Osteocyte (in vitro differentiated cells): ENCODE data around the gene MCM5. TPM values are rescaled to one million over a fixed set of nuclear protein-coding genes. Genes with fewer than 3 reads are reported as not detected.
"Not testable (repeated sequence)": the region's sequence is repeated elsewhere in the genome, so short reads cannot be mapped to it uniquely, and the experiment has no call there.

Source experiments
- DNase-seq: peaks from one replicate; pipeline ENCODE4 v3.0.0; 2021; ENCODE audit warnings: mixed read lengths; ENCODE audit not compliant: unreplicated experiment; ENCODE audit errors: extremely low spot score
- H3K27ac Mint-ChIP-seq: one replicate; pipeline ENCODE4 v1.8.0; 2021; ENCODE audit warnings: mild to moderate bottlenecking, mixed read lengths; ENCODE audit not compliant: unreplicated experiment
- H3K27me3 Mint-ChIP-seq: one replicate; pipeline ENCODE4 v1.8.0; 2021; ENCODE audit warnings: mixed read lengths; ENCODE audit not compliant: unreplicated experiment
- H3K36me3 Mint-ChIP-seq: one replicate; pipeline ENCODE4 v1.8.0; 2021; ENCODE audit warnings: mixed read lengths; ENCODE audit not compliant: unreplicated experiment
- H3K4me1 Mint-ChIP-seq: one replicate; pipeline ENCODE4 v1.8.0; 2021; ENCODE audit warnings: mixed read lengths; ENCODE audit not compliant: unreplicated experiment
- H3K4me3 Mint-ChIP-seq: one replicate; pipeline ENCODE4 v1.8.0; 2021; ENCODE audit warnings: mild to moderate bottlenecking, moderate library complexity, mixed read lengths; ENCODE audit not compliant: unreplicated experiment
- H3K9me3 Mint-ChIP-seq: one replicate; pipeline ENCODE4 v1.8.0; 2021; ENCODE audit warnings: mixed read lengths; ENCODE audit not compliant: unreplicated experiment
- CTCF ChIP-seq: fragments of 200-600 bp; sonication (generic); IDR thresholded peaks from 2 replicates; pipeline ENCODE4 v1.5.0; 2021; ENCODE audit warnings: antibody characterized with exemption, mild to moderate bottlenecking, moderate library complexity
- total RNA-seq: library from RNA; stranded (reverse); gene quantifications from 2 replicates; pipeline ENCODE4 v1.2.1, GENCODE V29; 2021

Gene MCM5
- total RNA-seq, 1 donor from 2014 or later = 28.5 TPM

GRCh38 chr22:35354068-35354467 lies 45.9 kb upstream of the MCM5 start:
- no peak for TF ChIP-seq CTCF
- Mint-ChIP-seq H3K4me3 (no peak overlapping the region), H3K4me1 (peaks cover 26% of the 10 kb centered on the region), H3K27me3 (no peaks in the 10 kb centered on the region), H3K27ac (no peak overlapping the region), H3K36me3 (no peaks in the 10 kb centered on the region), H3K9me3 (no peaks in the 10 kb centered on the region)
- DNase-seq = no peak

- no peaks in the 10 kb centered on the region for H3K36me3 Mint-ChIP-seq
These were observed 41.9 kb upstream of the MCM5 start for GRCh38 chr22:35357883-35358621.

GRCh38 chr22:35359380-35360065 lies 40.4 kb upstream of the MCM5 start:
- TF ChIP-seq CTCF = no peak
- Mint-ChIP-seq H3K36me3 (no peaks in the 10 kb centered on the region), H3K27ac (no peak overlapping the region), H3K27me3 (peaks cover 3% of the 10 kb centered on the region), H3K4me1 (peaks cover 9% of the 10 kb centered on the region), H3K9me3 (no peaks in the 10 kb centered on the region), H3K4me3 (no peak overlapping the region)
- no peak for DNase-seq

More at GRCh38 chr22:35357883-35358621, 41.9 kb upstream of the MCM5 start:
- H3K4me1 Mint-ChIP-seq = peaks cover 2% of the 10 kb centered on the region
- H3K4me3 Mint-ChIP-seq = no peak overlapping the region
- H3K27me3 Mint-ChIP-seq = peaks cover 3% of the 10 kb centered on the region
- TF ChIP-seq CTCF = no peak
- DNase-seq = no peak
- no peak overlapping the region for H3K27ac Mint-ChIP-seq
- no peaks in the 10 kb centered on the region for H3K9me3 Mint-ChIP-seq

GRCh38 chr22:35361001-35361558 lies 38.9 kb upstream of the MCM5 start:
- peaks cover 3% of the 10 kb centered on the region for H3K27me3 Mint-ChIP-seq
- peaks cover 7% of the 10 kb centered on the region for H3K4me1 Mint-ChIP-seq
- DNase-seq = no peak
- H3K9me3 Mint-ChIP-seq = no peaks in the 10 kb centered on the region
- H3K4me3 Mint-ChIP-seq = no peak overlapping the region
- H3K27ac Mint-ChIP-seq = no peak overlapping the region
- H3K36me3 Mint-ChIP-seq = no peaks in the 10 kb centered on the region
- TF ChIP-seq CTCF = no peak

GRCh38 chr22:35363566-35364086 lies 36.3 kb upstream of the MCM5 start:
- peaks cover 7% of the 10 kb centered on the region for H3K4me1 Mint-ChIP-seq
- H3K4me3 Mint-ChIP-seq = no peak overlapping the region
- peak overlapping the region; percentile 59 for H3K27ac Mint-ChIP-seq
- no peaks in the 10 kb centered on the region for H3K9me3 Mint-ChIP-seq
- no peak for TF ChIP-seq CTCF
- H3K36me3 Mint-ChIP-seq = no peaks in the 10 kb centered on the region
- no peak for DNase-seq
- H3K27me3 Mint-ChIP-seq = peaks cover 3% of the 10 kb centered on the region

- DNase-seq, H3K9me3 Mint-ChIP-seq, H3K4me1 Mint-ChIP-seq, H3K27me3 Mint-ChIP-seq, H3K4me3 Mint-ChIP-seq, H3K36me3 Mint-ChIP-seq: not testable (repeated sequence)
- peak overlapping the region; percentile 59 for H3K27ac Mint-ChIP-seq
These were observed 35.7 kb upstream of the MCM5 start for GRCh38 chr22:35364230-35364629.
